Fibroblast of lung (primary cell): ENCODE measurements around the gene BRME1.

Source experiments
- EZH2 ChIP-seq: IDR thresholded peaks from 2 replicates; pipeline ENCODE4 v1.5.1; 2012; ENCODE audit warnings: low read length, control low read depth, mild to moderate bottlenecking; ENCODE audit errors: missing control alignments
- TF ChIP-seq, protein P1 (sequence below), 2 donors: IDR thresholded peaks in 1 of 2; conservative IDR thresholded peaks in 1 of 2; 1 replicate in 1 of 2; 2 replicates in 1 of 2; pipeline ENCODE4 v1.5.1; 2011 to 2012; ENCODE audit warnings: low read length in 2 of 2, control low read depth in 1 of 2, inconsistent platforms in 1 of 2, low read depth in 1 of 2, mild to moderate bottlenecking in 1 of 2

DNA sequence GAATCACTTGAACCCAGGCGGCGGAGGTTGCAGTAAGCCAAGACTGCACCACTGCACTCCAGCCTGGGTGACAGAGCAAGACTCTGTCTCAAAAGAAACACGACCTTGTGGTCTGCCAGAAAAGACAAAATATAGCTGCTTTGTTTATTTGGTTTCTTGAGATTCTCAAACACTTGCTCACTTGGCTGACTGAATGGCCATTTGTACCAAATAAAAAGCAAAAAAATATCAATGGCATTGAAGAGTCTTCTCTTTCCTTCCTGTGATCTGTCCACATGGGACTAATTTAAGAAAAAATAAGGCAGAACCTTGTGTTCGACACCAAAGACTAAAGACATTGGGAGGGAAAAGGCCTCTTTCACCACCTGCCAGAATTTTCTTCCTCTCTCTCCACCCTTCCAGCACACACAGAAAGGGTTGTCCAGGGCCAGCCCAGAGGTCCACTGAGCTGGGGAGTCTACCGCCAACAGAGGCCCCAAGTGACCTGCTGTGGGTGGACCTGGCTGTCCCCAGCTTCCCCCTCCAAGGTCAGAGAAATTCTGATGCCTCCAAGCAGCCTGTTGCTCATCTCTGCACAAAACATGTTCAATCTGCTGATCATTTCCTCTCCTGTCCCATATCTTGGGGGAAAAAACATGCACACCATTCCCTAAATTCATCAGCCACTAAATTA lies 5.9 kb downstream of the BRME1 start:
- TF ChIP-seq, protein P1, sequence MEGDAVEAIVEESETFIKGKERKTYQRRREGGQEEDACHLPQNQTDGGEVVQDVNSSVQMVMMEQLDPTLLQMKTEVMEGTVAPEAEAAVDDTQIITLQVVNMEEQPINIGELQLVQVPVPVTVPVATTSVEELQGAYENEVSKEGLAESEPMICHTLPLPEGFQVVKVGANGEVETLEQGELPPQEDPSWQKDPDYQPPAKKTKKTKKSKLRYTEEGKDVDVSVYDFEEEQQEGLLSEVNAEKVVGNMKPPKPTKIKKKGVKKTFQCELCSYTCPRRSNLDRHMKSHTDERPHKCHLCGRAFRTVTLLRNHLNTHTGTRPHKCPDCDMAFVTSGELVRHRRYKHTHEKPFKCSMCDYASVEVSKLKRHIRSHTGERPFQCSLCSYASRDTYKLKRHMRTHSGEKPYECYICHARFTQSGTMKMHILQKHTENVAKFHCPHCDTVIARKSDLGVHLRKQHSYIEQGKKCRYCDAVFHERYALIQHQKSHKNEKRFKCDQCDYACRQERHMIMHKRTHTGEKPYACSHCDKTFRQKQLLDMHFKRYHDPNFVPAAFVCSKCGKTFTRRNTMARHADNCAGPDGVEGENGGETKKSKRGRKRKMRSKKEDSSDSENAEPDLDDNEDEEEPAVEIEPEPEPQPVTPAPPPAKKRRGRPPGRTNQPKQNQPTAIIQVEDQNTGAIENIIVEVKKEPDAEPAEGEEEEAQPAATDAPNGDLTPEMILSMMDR (conservative IDR thresholded peaks at IDR 0.05 in 1 of 2, IDR thresholded peaks at IDR 0.05 in 1 of 2; ENCODE audit: low read depth in 1 of 2, low read length in 2 of 2), result no peak
- no peak for TF ChIP-seq EZH2
